Fibroblast of lung (primary cell): ENCODE results near the gene KRTAP1-5. TPM values are rescaled to one million over a fixed set of nuclear protein-coding genes. Genes with fewer than 3 reads are reported as not detected.

Source experiments
- DNase-seq, 2 donors: peaks; one replicate each; pipeline versions ENCODE4 v3.0.0 to v3.0.0-alpha.2; 2010; ENCODE audit warnings: low read depth in 2 of 2
- H2AFZ ChIP-seq: 2 replicates; pipeline ENCODE4 v1.5.1; 2012; ENCODE audit warnings: low read length, control low read depth, inconsistent platforms
- H3K27ac ChIP-seq: 2 replicates; pipeline ENCODE4 v1.5.1; 2011; ENCODE audit warnings: low read length, control low read depth; ENCODE audit not compliant: insufficient read depth
- H3K27me3 ChIP-seq: 2 replicates; pipeline ENCODE4 v1.5.1; 2011; ENCODE audit warnings: mild to moderate bottlenecking, low read length; ENCODE audit not compliant: control insufficient read depth, insufficient read depth
- H3K36me3 ChIP-seq: 2 replicates; pipeline ENCODE4 v1.5.1; 2011; ENCODE audit warnings: low read length; ENCODE audit not compliant: control insufficient read depth, insufficient read depth
- H3K4me1 ChIP-seq: 2 replicates; pipeline ENCODE4 v1.5.1; 2011; ENCODE audit warnings: low read length; ENCODE audit not compliant: control insufficient read depth, insufficient read depth; ENCODE audit errors: extremely low read depth
- H3K4me2 ChIP-seq: 2 replicates; pipeline ENCODE4 v1.5.1; 2011; ENCODE audit warnings: low read length, control low read depth; ENCODE audit not compliant: insufficient read depth; ENCODE audit errors: extremely low read depth
- H3K4me3 ChIP-seq, 4 experiments: fragments of 200-600 bp in 1 of 4; sonication (generic) in 1 of 4; replicated peaks in 1 of 4; 2 replicates each; pipeline ENCODE4 v1.5.1; 2011 to 2016; ENCODE audit warnings: low read length in 4 of 4, low read depth in 3 of 4, mild to moderate bottlenecking in 3 of 4, control low read depth in 2 of 4, inconsistent platforms in 1 of 4, mixed read lengths in 1 of 4; ENCODE audit not compliant: insufficient read depth in 1 of 4; ENCODE audit errors: control extremely low read depth in 1 of 4
- H3K79me2 ChIP-seq: 2 replicates; pipeline ENCODE4 v1.5.1; 2012; ENCODE audit warnings: mild to moderate bottlenecking, low read length, inconsistent platforms; ENCODE audit not compliant: control insufficient read depth, insufficient read depth
- H3K9ac ChIP-seq: 2 replicates; pipeline ENCODE4 v1.5.1; 2011; ENCODE audit warnings: mild to moderate bottlenecking, low read length, control low read depth; ENCODE audit not compliant: insufficient read depth
- H3K9me3 ChIP-seq: 2 replicates; pipeline ENCODE4 v1.5.1; 2012; ENCODE audit warnings: low read depth, low read length; ENCODE audit not compliant: control insufficient read depth, insufficient read depth
- H4K20me1 ChIP-seq: 2 replicates; pipeline ENCODE4 v1.5.1; 2011; ENCODE audit warnings: low read length; ENCODE audit not compliant: control insufficient read depth, insufficient read depth; ENCODE audit errors: extremely low read depth
- CTCF ChIP-seq, 2 donors: IDR thresholded peaks in 1 of 2; conservative IDR thresholded peaks in 1 of 2; 1 replicate in 1 of 2; 2 replicates in 1 of 2; pipeline ENCODE4 v1.5.1; 2011 to 2012; ENCODE audit warnings: low read length in 2 of 2, control low read depth in 1 of 2, inconsistent platforms in 1 of 2, low read depth in 1 of 2, mild to moderate bottlenecking in 1 of 2
- EZH2 ChIP-seq: IDR thresholded peaks from 2 replicates; pipeline ENCODE4 v1.5.1; 2012; ENCODE audit warnings: low read length, control low read depth, mild to moderate bottlenecking; ENCODE audit errors: missing control alignments
- polyA plus RNA-seq, 2 donors: library from polyadenylated mRNA; depleted of rRNA in 1 of 2; stranded (reverse) in 1 of 2; unstranded in 1 of 2; fragments of >200 nt; gene quantifications; 2 replicates each; pipeline ENCODE4 v1.2.1, GENCODE V29; 2011 to 2012; ENCODE audit warnings: missing spikeins in 1 of 2
- total RNA-seq: library from RNA; depleted of rRNA; stranded (reverse); fragments of >200 nt; gene quantifications from 2 replicates; pipeline ENCODE4 v1.2.1, GENCODE V29; 2014

The KRTAP1-5 gene
- total and polyA plus RNA-seq, 2 donors (not counting 1 experiment from before 2014, with no cell fraction given): 0.17 to 6.2 TPM

- H3K27me3 ChIP-seq: no peaks in the 10 kb centered on the region
- H3K4me1 ChIP-seq: peaks cover 6% of the 10 kb centered on the region
- no peaks in the 10 kb centered on the region for H3K36me3 ChIP-seq
- no peaks in the 10 kb centered on the region for H3K79me2 ChIP-seq
- H3K9me3 ChIP-seq: no peaks in the 10 kb centered on the region
- H2AFZ ChIP-seq: peak overlapping the region; percentile 84
- DNase-seq: peak in 1 of 2 donors; percentile 53
- H4K20me1 ChIP-seq: no peaks in the 10 kb centered on the region
- peak overlapping the region; percentile 69 for H3K4me2 ChIP-seq
- H3K27ac ChIP-seq: no peak overlapping the region
- TF ChIP-seq CTCF (conservative IDR thresholded peaks at IDR 0.05 in 1 of 2, IDR thresholded peaks at IDR 0.05 in 1 of 2; ENCODE audit: low read depth in 1 of 2, low read length in 2 of 2) (no peak), EZH2 (no peak)
- H3K9ac ChIP-seq: no peak overlapping the region
- peak overlapping the region in 1 of 4 experiments; percentile 15 for H3K4me3 ChIP-seq
These were observed 46.4 kb downstream of the KRTAP1-5 start for GRCh38 chr17:40980596-40980995.

- no peaks in the 10 kb centered on the region for H3K9me3 ChIP-seq
- H3K4me1 ChIP-seq: peaks cover 6% of the 10 kb centered on the region
- H4K20me1 ChIP-seq: no peaks in the 10 kb centered on the region
- no peaks in the 10 kb centered on the region for H3K27me3 ChIP-seq
- H3K79me2 ChIP-seq: no peaks in the 10 kb centered on the region
- H2AFZ ChIP-seq: no peak overlapping the region
- H3K4me2 ChIP-seq: no peak overlapping the region
- TF ChIP-seq EZH2 (no peak), CTCF (conservative IDR thresholded peaks at IDR 0.05 in 1 of 2, IDR thresholded peaks at IDR 0.05 in 1 of 2; ENCODE audit: low read depth in 1 of 2, low read length in 2 of 2) (no peak)
- H3K36me3 ChIP-seq: no peaks in the 10 kb centered on the region
- no peak for DNase-seq
- H3K4me3 ChIP-seq: no peak overlapping the region
- H3K9ac ChIP-seq: no peak overlapping the region
- no peak overlapping the region for H3K27ac ChIP-seq
These were observed 46.9 kb downstream of the KRTAP1-5 start for GRCh38 chr17:40980117-40980516.

- Histone ChIP-seq H3K4me1 (peaks cover 6% of the 10 kb centered on the region), H3K36me3 (no peaks in the 10 kb centered on the region), H3K9ac (no peak overlapping the region), H3K27me3 (no peaks in the 10 kb centered on the region), H2AFZ (no peak overlapping the region), H3K79me2 (no peaks in the 10 kb centered on the region), H3K4me2 (no peak overlapping the region), H3K4me3 (no peak overlapping the region), H4K20me1 (no peaks in the 10 kb centered on the region), H3K9me3 (no peaks in the 10 kb centered on the region), H3K27ac (no peak overlapping the region)
- TF ChIP-seq CTCF (conservative IDR thresholded peaks at IDR 0.05 in 1 of 2, IDR thresholded peaks at IDR 0.05 in 1 of 2; ENCODE audit: low read depth in 1 of 2, low read length in 2 of 2): no peak
- DNase-seq: no peak
These were observed 48.3 kb downstream of the KRTAP1-5 start for GRCh38 chr17:40978575-40979151.

Other genes starting within 250 kb of the KRTAP1-5 start
Only the 30 nearest of the 38 such genes appear.
- 4.1 TPM in 2 replicates for gene KRT10, start 204.6 kb downstream of the KRTAP1-5 start, total RNA-seq
- gene KRT10, start 204.6 kb downstream of the KRTAP1-5 start, polyA plus RNA-seq: 26.9 and 45.8 TPM in 2 replicates
- not detected in 2 replicates for gene KRT12, start 160.0 kb downstream of the KRTAP1-5 start, total RNA-seq
- not detected in 2 replicates for gene KRT12, start 160.0 kb downstream of the KRTAP1-5 start, polyA plus RNA-seq
- gene KRT20, start 142.0 kb downstream of the KRTAP1-5 start, total RNA-seq: not detected in 2 replicates
- not detected in 2 replicates for gene KRT20, start 142.0 kb downstream of the KRTAP1-5 start, polyA plus RNA-seq
- gene KRT23, start 89.6 kb downstream of the KRTAP1-5 start, total RNA-seq: not detected in 2 replicates
- gene KRT23, start 89.6 kb downstream of the KRTAP1-5 start, polyA plus RNA-seq: 0.11 and 0.17 TPM in 2 replicates
- 0.26 and 0.33 TPM in 2 replicates for gene KRT39, start 60.3 kb downstream of the KRTAP1-5 start, total RNA-seq
- gene KRT39, start 60.3 kb downstream of the KRTAP1-5 start, polyA plus RNA-seq: 0.19 and 0.22 TPM in 2 replicates
- gene KRT40, start 42.9 kb downstream of the KRTAP1-5 start, total RNA-seq: not detected in 2 replicates
- 0.03 and 0.05 TPM in 2 replicates for gene KRT40, start 42.9 kb downstream of the KRTAP1-5 start, polyA plus RNA-seq
- not detected in 2 replicates for gene KRTAP3-3, start 33.0 kb downstream of the KRTAP1-5 start, total RNA-seq
- gene KRTAP3-3, start 33.0 kb downstream of the KRTAP1-5 start, polyA plus RNA-seq: not detected in 2 replicates
- gene KRTAP3-2, start 27.3 kb downstream of the KRTAP1-5 start, total RNA-seq: not detected in 2 replicates
- gene KRTAP3-2, start 27.3 kb downstream of the KRTAP1-5 start, polyA plus RNA-seq: not detected in 2 replicates
- gene KRTAP3-1, start 18.1 kb downstream of the KRTAP1-5 start, total RNA-seq: not detected in 2 replicates
- not detected in 2 replicates for gene KRTAP3-1, start 18.1 kb downstream of the KRTAP1-5 start, polyA plus RNA-seq
- not detected in 2 replicates for gene KRTAP1-4, start 3.0 kb upstream of the KRTAP1-5 start, total RNA-seq
- not detected in 2 replicates for gene KRTAP1-4, start 3.0 kb upstream of the KRTAP1-5 start, polyA plus RNA-seq
- gene KRTAP1-3, start 7.7 kb upstream of the KRTAP1-5 start, total RNA-seq: not detected in 2 replicates
- not detected in 2 replicates for gene KRTAP1-3, start 7.7 kb upstream of the KRTAP1-5 start, polyA plus RNA-seq
- gene KRTAP1-1, start 14.2 kb upstream of the KRTAP1-5 start, total RNA-seq: not detected in 2 replicates
- gene KRTAP1-1, start 14.2 kb upstream of the KRTAP1-5 start, polyA plus RNA-seq: 0.25 and 0.64 TPM in 2 replicates
- gene KRTAP2-1, start 20.1 kb upstream of the KRTAP1-5 start, total RNA-seq: not detected in 2 replicates
- gene KRTAP2-1, start 20.1 kb upstream of the KRTAP1-5 start, polyA plus RNA-seq: not detected in 2 replicates
- gene KRTAP2-2, start 28.0 kb upstream of the KRTAP1-5 start, total RNA-seq: not detected in 2 replicates
- gene KRTAP2-2, start 28.0 kb upstream of the KRTAP1-5 start, polyA plus RNA-seq: not detected in 2 replicates
- gene KRTAP2-3, start 32.9 kb upstream of the KRTAP1-5 start, total RNA-seq: not detected in 2 replicates
- 0.84 and 2.6 TPM in 2 replicates for gene KRTAP2-3, start 32.9 kb upstream of the KRTAP1-5 start, polyA plus RNA-seq
- gene KRTAP2-4, start 38.7 kb upstream of the KRTAP1-5 start, total RNA-seq: not detected in 2 replicates
- not detected in 2 replicates for gene KRTAP2-4, start 38.7 kb upstream of the KRTAP1-5 start, polyA plus RNA-seq
- gene KRTAP4-7, start 56.9 kb upstream of the KRTAP1-5 start, total RNA-seq: not detected in 2 replicates
- not detected in 2 replicates for gene KRTAP4-7, start 56.9 kb upstream of the KRTAP1-5 start, polyA plus RNA-seq
- gene KRTAP4-8, start 70.9 kb upstream of the KRTAP1-5 start, total RNA-seq: not detected in 2 replicates
- gene KRTAP4-8, start 70.9 kb upstream of the KRTAP1-5 start, polyA plus RNA-seq: not detected in 2 replicates
- gene KRTAP4-16, start 75.0 kb upstream of the KRTAP1-5 start, total RNA-seq: not detected in 2 replicates
- not detected in 2 replicates for gene KRTAP4-16, start 75.0 kb upstream of the KRTAP1-5 start, polyA plus RNA-seq
- not detected in 2 replicates for gene KRTAP4-9, start 78.2 kb upstream of the KRTAP1-5 start, total RNA-seq
- not detected in 2 replicates for gene KRTAP4-9, start 78.2 kb upstream of the KRTAP1-5 start, polyA plus RNA-seq
- not detected in 2 replicates for gene KRTAP4-11, start 91.2 kb upstream of the KRTAP1-5 start, total RNA-seq
- not detected in 2 replicates for gene KRTAP4-11, start 91.2 kb upstream of the KRTAP1-5 start, polyA plus RNA-seq
- gene KRTAP4-12, start 97.0 kb upstream of the KRTAP1-5 start, total RNA-seq: not detected in 2 replicates
- gene KRTAP4-12, start 97.0 kb upstream of the KRTAP1-5 start, polyA plus RNA-seq: 0.23 TPM in 1 of 2 replicates, not detected in the other
- not detected in 2 replicates for gene KRTAP4-6, start 113.3 kb upstream of the KRTAP1-5 start, total RNA-seq
- not detected in 2 replicates for gene KRTAP4-6, start 113.3 kb upstream of the KRTAP1-5 start, polyA plus RNA-seq
- not detected in 2 replicates for gene KRTAP4-5, start 122.6 kb upstream of the KRTAP1-5 start, total RNA-seq
- gene KRTAP4-5, start 122.6 kb upstream of the KRTAP1-5 start, polyA plus RNA-seq: not detected in 2 replicates
- not detected in 2 replicates for gene KRTAP4-4, start 133.5 kb upstream of the KRTAP1-5 start, total RNA-seq
- gene KRTAP4-4, start 133.5 kb upstream of the KRTAP1-5 start, polyA plus RNA-seq: not detected in 2 replicates
- not detected in 2 replicates for gene KRTAP4-3, start 141.0 kb upstream of the KRTAP1-5 start, total RNA-seq
- not detected in 2 replicates for gene KRTAP4-3, start 141.0 kb upstream of the KRTAP1-5 start, polyA plus RNA-seq
- gene KRTAP4-2, start 151.0 kb upstream of the KRTAP1-5 start, total RNA-seq: not detected in 2 replicates
- gene KRTAP4-2, start 151.0 kb upstream of the KRTAP1-5 start, polyA plus RNA-seq: not detected in 2 replicates
- not detected in 2 replicates for gene KRTAP4-1, start 157.7 kb upstream of the KRTAP1-5 start, total RNA-seq
- gene KRTAP4-1, start 157.7 kb upstream of the KRTAP1-5 start, polyA plus RNA-seq: not detected in 2 replicates
- not detected in 2 replicates for gene KRTAP9-1, start 162.7 kb upstream of the KRTAP1-5 start, total RNA-seq
- not detected in 2 replicates for gene KRTAP9-1, start 162.7 kb upstream of the KRTAP1-5 start, polyA plus RNA-seq
- gene KRTAP9-2, start 199.4 kb upstream of the KRTAP1-5 start, total RNA-seq: not detected in 2 replicates
- gene KRTAP9-2, start 199.4 kb upstream of the KRTAP1-5 start, polyA plus RNA-seq: not detected in 2 replicates